Effector memory CD8-positive, alpha-beta T cell (primary cell): ENCODE measurements around the gene KLRC3.
"Not testable (repeated sequence)": the region's sequence is repeated elsewhere in the genome, so short reads cannot be mapped to it uniquely, and the experiment has no call there.

Experiments
- ATAC-seq: fragments of 150-1000 bp; cut with Tn5 transposase; replicated peaks from 2 replicates; pipeline ENCODE4 v1.10.0; 2021; ENCODE audit warnings: mild to moderate bottlenecking, moderate library complexity
- DNase-seq, 3 experiments: peaks; one replicate each; pipeline ENCODE4 v3.0.0; 2021
- H3K27ac Mint-ChIP-seq, 2 donors: one replicate each; pipeline ENCODE4 v1.8.0; 2022; ENCODE audit warnings: mild to moderate bottlenecking in 2 of 2, mixed read lengths in 2 of 2, moderate library complexity in 2 of 2
- H3K27me3 Mint-ChIP-seq, 2 donors: one replicate each; pipeline ENCODE4 v1.8.0; 2022; ENCODE audit warnings: mixed read lengths in 2 of 2
- H3K36me3 Mint-ChIP-seq: one replicate; pipeline ENCODE4 v1.8.0; 2022; ENCODE audit warnings: mild to moderate bottlenecking, moderate library complexity, mixed read lengths; ENCODE audit not compliant: insufficient read depth
- H3K4me1 Mint-ChIP-seq, 2 donors: one replicate each; pipeline ENCODE4 v1.8.0; 2022; ENCODE audit warnings: low read depth in 2 of 2, mixed read lengths in 2 of 2
- H3K4me3 Mint-ChIP-seq, 2 donors: one replicate each; pipeline ENCODE4 v1.8.0; 2022; ENCODE audit warnings: mild to moderate bottlenecking in 2 of 2, mixed read lengths in 2 of 2, moderate library complexity in 2 of 2
- H3K9me3 Mint-ChIP-seq, 2 donors: one replicate each; pipeline ENCODE4 v1.8.0; 2022; ENCODE audit warnings: mixed read lengths in 2 of 2

Gene KLRC3

GRCh38 chr12:10430623-10431022 is 10.2 kb upstream of the KLRC3 start:
- not testable (repeated sequence) for H3K9me3 Mint-ChIP-seq, H3K4me3 Mint-ChIP-seq, H3K27me3 Mint-ChIP-seq, H3K36me3 Mint-ChIP-seq, H3K27ac Mint-ChIP-seq, DNase-seq, H3K4me1 Mint-ChIP-seq
- ATAC-seq, result peak; percentile 53

DNA sequence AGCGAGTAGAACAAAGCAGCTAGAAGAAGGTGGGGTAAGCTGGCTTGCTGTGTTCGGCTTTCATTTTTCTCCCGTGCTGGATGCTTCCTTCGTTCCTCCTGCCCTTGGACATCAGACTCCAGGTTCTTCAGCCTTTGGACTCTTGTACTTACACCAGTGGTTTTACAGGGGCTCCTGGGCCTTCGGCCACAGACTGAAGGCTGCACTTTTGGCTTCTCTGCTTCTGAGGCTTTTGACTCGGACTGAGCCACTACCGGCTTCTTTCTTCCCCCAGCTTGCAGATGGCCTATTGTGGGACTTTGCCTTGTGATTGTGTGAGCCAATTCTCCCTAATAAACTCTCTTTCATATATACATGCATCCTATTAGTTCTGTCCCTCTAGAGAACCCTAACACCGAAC is 5.5 kb upstream of the KLRC3 start:
- H3K36me3 Mint-ChIP-seq, DNase-seq, H3K9me3 Mint-ChIP-seq, H3K4me3 Mint-ChIP-seq, H3K27me3 Mint-ChIP-seq, H3K4me1 Mint-ChIP-seq, ATAC-seq, H3K27ac Mint-ChIP-seq: not testable (repeated sequence)

DNA sequence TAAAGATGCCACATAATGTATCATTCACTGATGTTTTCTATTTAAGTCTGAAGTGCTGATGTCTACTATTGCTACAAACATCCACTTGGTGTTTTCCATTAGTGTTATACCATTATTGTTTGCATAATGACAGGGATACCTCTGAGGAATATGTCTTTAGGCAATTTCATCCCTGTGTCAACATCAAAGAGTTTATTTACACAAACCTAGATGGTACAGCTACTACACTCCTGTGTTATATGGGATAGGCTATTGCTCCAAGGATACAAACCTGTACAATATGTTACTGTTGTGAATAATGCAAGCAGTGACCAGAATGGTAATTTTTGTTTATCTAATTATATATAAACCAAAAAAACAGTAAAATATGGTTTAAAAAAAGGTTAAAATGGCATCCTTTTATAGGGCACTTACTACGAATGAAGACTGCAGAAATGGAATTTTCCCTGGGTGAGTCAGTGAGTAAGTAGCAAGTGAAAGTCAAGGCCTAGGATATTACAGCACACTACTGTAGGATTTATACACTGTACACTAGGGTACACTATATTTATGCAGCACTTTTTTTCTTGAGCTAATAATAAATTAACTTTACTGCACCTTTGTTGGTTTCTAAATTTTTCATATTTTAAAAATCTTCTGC is 4.0 kb upstream of the KLRC3 start:
- H3K27ac Mint-ChIP-seq, ATAC-seq, H3K4me3 Mint-ChIP-seq, H3K27me3 Mint-ChIP-seq, H3K9me3 Mint-ChIP-seq, H3K4me1 Mint-ChIP-seq, DNase-seq, H3K36me3 Mint-ChIP-seq: not testable (repeated sequence)

- not testable (repeated sequence) for H3K4me1 Mint-ChIP-seq, H3K4me3 Mint-ChIP-seq
Measured at GRCh38 chr12:10422159-10422558, 1.8 kb upstream of the KLRC3 start.

GRCh38 chr12:10409392-10409791 is 11.0 kb downstream of the KLRC3 start, which contains the start of gene KLRC4:
Gene KLRC4 (minus strand): TSS chr12:10409757. CDS start chr12:10409575, 182 bp downstream.
- Mint-ChIP-seq H3K27ac (peak within 1 kb of the TSS; percentile 48 to 72), H3K27me3 (no peaks in the 10 kb centered on the region), H3K9me3 (no peaks in the 10 kb centered on the region), H3K4me1 (peaks cover 3 to 6% of the 10 kb centered on the region in 2 donors), H3K4me3 (peak within 1 kb of the TSS; percentile 73 to 81), H3K36me3 (peaks cover 27% of the 10 kb centered on the region)
- DNase-seq, result no peak
- ATAC-seq, result peak; percentile 72

More at GRCh38 chr12:10422159-10422558, 1.8 kb upstream of the KLRC3 start:
- H3K9me3 Mint-ChIP-seq, DNase-seq, H3K36me3 Mint-ChIP-seq, H3K27ac Mint-ChIP-seq, H3K27me3 Mint-ChIP-seq: not testable (repeated sequence)
- peak; percentile 58 for ATAC-seq

- ATAC-seq, result peak; percentile 22
- H3K27ac Mint-ChIP-seq, result peak overlapping the region; percentile 48 to 72
- peaks cover 3 to 6% of the 10 kb centered on the region in 2 donors for H3K4me1 Mint-ChIP-seq
- no peaks in the 10 kb centered on the region for H3K27me3 Mint-ChIP-seq
- H3K9me3 Mint-ChIP-seq, result no peaks in the 10 kb centered on the region
- H3K4me3 Mint-ChIP-seq, result peak overlapping the region; percentile 73 to 81
- DNase-seq, result no peak
- peaks cover 27% of the 10 kb centered on the region for H3K36me3 Mint-ChIP-seq
Measured at GRCh38 chr12:10408842-10409241, 11.6 kb downstream of the KLRC3 start.

- Mint-ChIP-seq H3K27ac (peak overlapping the region; percentile 72 to 78), H3K9me3 (no peaks in the 10 kb centered on the region), H3K36me3 (peaks cover 37% of the 10 kb centered on the region), H3K27me3 (no peaks in the 10 kb centered on the region), H3K4me1 (peaks cover 10% of the 10 kb centered on the region in 2 donors), H3K4me3 (peak overlapping the region; percentile 65 to 81)
- no peak for ATAC-seq
- DNase-seq, result no peak
Measured at GRCh38 chr12:10406725-10407124, 13.7 kb downstream of the KLRC3 start.

DNA sequence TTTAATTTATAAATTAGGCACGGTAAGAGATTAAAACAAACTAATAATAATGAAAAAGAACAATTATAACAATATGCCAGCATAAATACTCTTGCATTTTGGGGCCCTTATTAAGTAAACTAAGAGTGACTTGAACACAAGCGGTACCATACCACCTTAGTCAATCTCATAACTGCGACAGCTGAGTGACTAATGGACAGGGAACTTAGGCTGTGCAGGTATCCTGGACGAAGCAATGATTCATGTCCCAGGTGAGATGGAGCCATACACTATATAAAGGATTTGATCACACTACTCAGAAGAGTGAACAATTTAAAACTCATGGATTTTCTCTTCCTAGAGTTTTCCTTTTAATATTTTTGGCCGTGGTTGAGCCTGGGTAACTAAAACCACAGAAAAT is 15.1 kb downstream of the KLRC3 start:
- peak overlapping the region in 1 of 2 donors; percentile 78 for H3K27ac Mint-ChIP-seq
- peaks cover 19% of the 10 kb centered on the region in 2 donors for H3K4me1 Mint-ChIP-seq
- ATAC-seq, result no peak
- peaks cover 42% of the 10 kb centered on the region for H3K36me3 Mint-ChIP-seq
- no peak for DNase-seq
- no peaks in the 10 kb centered on the region for H3K9me3 Mint-ChIP-seq
- peak overlapping the region; percentile 38 to 63 for H3K4me3 Mint-ChIP-seq
- no peaks in the 10 kb centered on the region for H3K27me3 Mint-ChIP-seq

DNA sequence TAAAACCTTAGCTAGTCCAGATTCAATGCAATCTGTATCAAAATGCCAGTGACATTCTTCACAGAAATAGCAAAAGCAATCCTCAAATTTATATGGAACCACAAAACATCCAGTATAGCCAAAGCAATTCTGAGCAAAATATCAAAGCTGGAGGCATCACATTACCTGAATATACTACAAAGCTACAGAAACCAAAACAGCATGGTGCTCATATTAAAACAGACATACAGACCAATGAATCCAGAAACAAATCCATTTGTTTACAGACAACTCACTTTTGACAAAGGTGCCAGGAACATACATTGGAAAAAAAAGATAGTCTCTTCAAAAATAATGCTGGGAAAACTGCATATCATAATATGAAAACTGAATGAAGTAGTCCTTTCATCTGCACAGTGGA is 15.6 kb downstream of the KLRC3 start:
- Mint-ChIP-seq H3K9me3 (no peaks in the 10 kb centered on the region), H3K27me3 (no peaks in the 10 kb centered on the region), H3K4me3 (peak overlapping the region; percentile 38 to 63), H3K27ac (peak overlapping the region in 1 of 2 donors; percentile 78), H3K36me3 (peaks cover 42% of the 10 kb centered on the region), H3K4me1 (peaks cover 22 to 23% of the 10 kb centered on the region in 2 donors)
- ATAC-seq (no peak), DNase-seq (no peak)

DNA sequence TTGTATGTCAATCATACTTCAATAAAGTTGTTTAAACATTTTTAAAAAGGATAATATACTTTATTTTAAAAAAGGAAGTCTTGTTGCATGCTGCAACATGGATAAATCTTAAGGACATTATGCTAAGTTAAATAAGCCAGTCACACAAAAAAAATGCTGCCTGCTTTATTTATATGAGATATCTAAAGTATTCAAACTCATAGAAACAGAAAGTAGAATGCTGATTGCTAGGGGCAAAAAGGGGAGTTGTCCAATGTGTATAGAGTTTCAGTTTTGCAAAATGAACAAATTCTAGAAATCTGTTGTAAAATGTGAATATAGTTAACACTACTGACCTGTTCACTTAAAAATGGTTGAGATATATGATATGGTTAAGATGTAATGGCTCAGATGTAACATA is 19.6 kb downstream of the KLRC3 start:
- DNase-seq, result no peak
- Mint-ChIP-seq H3K27me3 (no peaks in the 10 kb centered on the region), H3K4me1 (peaks cover 24 to 39% of the 10 kb centered on the region in 2 donors), H3K4me3 (peak overlapping the region; percentile 70 to 76), H3K9me3 (no peaks in the 10 kb centered on the region), H3K36me3 (peaks cover 36% of the 10 kb centered on the region), H3K27ac (peak overlapping the region; percentile 79 to 100)
- ATAC-seq, result no peak

DNA sequence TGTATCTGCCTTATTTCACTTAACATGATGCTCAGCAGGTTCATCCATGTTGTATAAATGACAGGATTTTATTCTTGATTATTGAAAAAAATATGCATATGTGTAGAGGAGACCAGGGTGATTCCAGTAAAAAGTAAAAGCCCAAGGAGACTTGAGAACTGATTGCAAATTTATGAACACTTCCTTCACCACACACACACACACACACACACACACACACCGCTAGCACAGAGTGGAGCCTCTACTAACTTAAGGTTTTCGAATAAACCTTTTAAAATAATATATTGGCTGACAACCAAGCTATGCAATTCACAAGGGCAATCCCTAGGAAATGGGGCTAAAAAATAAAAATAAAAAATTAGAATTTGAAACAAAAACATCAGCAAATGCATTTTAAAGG is 22.2 kb downstream of the KLRC3 start:
- H3K36me3 Mint-ChIP-seq, result peaks cover 50% of the 10 kb centered on the region
- H3K4me3 Mint-ChIP-seq, result peak overlapping the region; percentile 24 to 79
- H3K27ac Mint-ChIP-seq, result peak overlapping the region in 1 of 2 donors; percentile 100
- no peaks in the 10 kb centered on the region for H3K9me3 Mint-ChIP-seq
- no peaks in the 10 kb centered on the region for H3K27me3 Mint-ChIP-seq
- no peak for DNase-seq
- ATAC-seq, result no peak
- peaks cover 41 to 63% of the 10 kb centered on the region in 2 donors for H3K4me1 Mint-ChIP-seq

- peaks cover 51% of the 10 kb centered on the region for H3K36me3 Mint-ChIP-seq
- peak overlapping the region; percentile 100 for H3K27ac Mint-ChIP-seq
- peak overlapping the region; percentile 34 to 79 for H3K4me3 Mint-ChIP-seq
- peak; percentile 28 for ATAC-seq
- H3K9me3 Mint-ChIP-seq, result no peaks in the 10 kb centered on the region
- H3K4me1 Mint-ChIP-seq, result peaks cover 43 to 65% of the 10 kb centered on the region in 2 donors
- DNase-seq, result peak in 2 of 3 experiments; percentile 22 to 39
- no peaks in the 10 kb centered on the region for H3K27me3 Mint-ChIP-seq
Measured at GRCh38 chr12:10397296-10397695, 23.1 kb downstream of the KLRC3 start.

DNA sequence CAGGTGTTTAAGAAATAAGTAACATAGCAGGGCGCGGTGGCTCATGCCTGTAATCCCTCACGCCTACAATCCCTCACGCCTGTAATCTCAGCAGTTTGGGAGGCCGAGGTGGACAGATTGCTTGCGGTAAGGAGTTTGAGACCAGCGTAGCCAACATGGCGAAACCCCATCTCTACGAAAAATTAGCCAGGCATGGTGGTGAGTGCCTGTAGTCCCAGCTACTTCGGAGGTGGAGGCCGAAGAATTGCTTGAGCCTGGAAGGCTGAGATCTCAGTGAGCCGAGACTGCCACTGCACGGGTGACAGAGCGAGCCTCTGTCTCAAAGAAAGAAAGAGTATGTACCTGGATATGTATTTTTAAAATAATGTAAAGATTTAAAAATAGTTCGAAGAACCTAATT is 24.2 kb downstream of the KLRC3 start:
- Mint-ChIP-seq H3K4me3 (peak overlapping the region; percentile 78 to 79), H3K27ac (peak overlapping the region; percentile 100), H3K36me3 (peaks cover 47% of the 10 kb centered on the region), H3K4me1 (peaks cover 39 to 68% of the 10 kb centered on the region in 2 donors)
- DNase-seq, H3K27me3 Mint-ChIP-seq, ATAC-seq, H3K9me3 Mint-ChIP-seq: not testable (repeated sequence)

DNA sequence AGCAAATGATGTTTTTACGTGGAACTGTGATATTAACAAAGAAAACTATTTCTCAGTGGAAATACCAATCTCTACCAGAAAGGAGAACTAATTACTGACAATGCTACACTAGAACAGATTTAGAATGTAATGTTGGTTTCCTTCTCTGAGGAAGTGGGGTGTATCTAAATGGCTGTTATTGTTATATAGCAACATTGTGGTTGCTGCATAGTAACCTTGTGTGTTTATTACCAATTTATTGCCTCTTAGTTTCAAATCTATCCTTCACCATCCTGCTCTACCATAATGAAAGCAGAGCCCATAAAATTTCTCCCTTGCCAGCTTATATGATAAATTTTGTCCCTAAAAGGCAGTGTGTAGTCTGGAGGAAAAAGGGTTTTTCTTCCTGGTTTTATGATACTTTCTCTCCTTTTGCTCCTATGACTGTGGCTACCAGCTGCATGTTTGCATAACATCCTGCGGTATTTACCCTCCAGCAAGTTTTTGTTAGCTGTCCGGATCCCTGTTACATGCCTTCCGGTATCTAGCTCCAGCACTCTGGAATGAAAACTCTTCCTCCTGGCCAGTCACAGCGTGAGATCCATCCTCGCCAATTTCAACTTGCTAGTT is 24.9 kb downstream of the KLRC3 start:
- Mint-ChIP-seq H3K4me3 (peak overlapping the region; percentile 78 to 79), H3K36me3 (peaks cover 41% of the 10 kb centered on the region), H3K9me3 (no peaks in the 10 kb centered on the region), H3K27ac (peak overlapping the region; percentile 100), H3K4me1 (peaks cover 35 to 63% of the 10 kb centered on the region in 2 donors), H3K27me3 (no peaks in the 10 kb centered on the region)
- ATAC-seq (peak; percentile 76), DNase-seq (peak; percentile 24 to 49 (median 24))
